ENCODE data around the gene IFNAR1.

The IFNAR1 gene

DNA sequence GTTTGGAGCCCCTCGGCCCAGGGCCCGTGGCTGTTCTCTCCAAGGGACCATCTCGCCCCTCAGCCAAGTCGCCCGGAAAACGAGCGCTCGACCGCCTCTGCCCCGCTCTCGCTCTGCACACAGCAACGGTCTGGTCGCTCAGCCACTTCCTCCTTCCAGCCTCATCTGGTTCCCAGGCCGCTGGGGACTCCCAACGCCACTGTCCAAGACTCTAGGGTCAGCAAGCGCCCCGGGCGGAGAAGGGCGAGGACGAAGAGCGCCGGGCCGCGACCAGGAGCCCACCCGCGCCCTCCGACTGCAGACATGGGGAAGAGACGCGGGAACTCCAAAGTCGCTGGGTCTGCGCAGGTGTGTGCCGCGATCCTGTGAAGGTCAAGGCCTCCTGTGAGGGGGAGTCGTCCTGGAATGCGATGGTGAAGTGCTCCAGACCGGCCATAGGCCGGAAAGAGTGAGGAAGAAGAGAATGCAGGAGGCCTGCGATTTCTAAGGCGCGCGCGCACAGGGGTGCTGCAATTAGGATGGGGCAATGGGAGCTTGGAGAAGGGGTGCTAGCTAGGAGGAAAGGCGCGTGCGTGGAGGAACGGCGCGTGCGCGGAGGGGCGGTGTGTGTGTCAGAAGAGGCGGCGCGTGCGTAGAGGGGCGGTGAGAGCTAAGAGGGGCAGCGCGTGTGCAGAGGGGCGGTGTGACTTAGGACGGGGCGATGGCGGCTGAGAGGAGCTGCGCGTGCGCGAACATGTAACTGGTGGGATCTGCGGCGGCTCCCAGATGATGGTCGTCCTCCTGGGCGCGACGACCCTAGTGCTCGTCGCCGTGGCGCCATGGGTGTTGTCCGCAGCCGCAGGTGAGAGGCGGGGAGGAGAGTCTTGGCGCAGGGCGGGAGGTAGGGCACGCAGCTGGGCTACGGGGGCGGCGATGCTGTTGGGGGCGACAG lies at the start of gene IFNAR1:
Gene IFNAR1 (plus strand): TSS at position 680 of the 931 bp plus-strand sequence. CDS start 86 bp downstream, at position 766.
- peak; percentile 99 for DNase-seq

DNA sequence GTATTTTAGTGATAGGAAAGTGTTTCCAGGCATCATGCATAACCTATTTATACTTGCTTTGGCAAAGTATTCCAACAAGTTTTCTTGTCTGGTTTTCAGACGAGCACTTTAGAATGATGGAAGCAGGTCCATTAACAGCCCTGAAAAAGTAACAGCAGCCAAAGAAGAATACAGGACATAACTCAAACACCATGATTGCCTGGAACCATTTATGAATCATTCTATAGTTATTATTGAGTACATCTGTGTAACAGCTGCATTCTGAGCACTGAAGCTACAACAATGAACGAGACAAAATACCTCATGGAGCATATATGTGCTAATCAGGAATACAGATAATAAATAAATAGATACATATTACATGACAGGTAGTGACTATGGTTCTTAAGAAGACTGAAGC lies 46.0 kb upstream of the IFNAR1 start:
- no peak for DNase-seq

DNA sequence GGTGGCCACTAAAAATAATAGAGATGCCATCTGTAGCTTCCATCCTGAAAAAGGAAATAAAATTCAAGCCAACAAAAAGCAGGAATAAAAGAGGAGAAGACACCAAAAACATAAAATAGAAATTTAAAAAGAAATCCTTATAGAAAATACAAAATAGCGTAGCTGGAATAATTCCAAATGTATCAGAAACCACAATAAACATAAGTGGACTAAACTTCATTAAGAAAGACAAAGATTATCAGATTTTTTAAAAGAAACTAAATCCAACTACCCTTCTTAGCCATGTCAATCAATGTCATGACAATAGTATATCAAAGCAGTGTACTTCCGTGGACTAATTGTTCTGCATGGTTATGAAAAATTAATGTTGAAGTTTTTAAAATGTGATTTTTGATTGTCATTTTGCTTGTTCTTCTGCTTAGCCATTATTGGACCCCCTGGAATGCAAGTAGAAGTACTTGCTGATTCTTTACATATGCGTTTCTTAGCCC lies 45.4 kb upstream of the IFNAR1 start:
- no peak for DNase-seq

DNA sequence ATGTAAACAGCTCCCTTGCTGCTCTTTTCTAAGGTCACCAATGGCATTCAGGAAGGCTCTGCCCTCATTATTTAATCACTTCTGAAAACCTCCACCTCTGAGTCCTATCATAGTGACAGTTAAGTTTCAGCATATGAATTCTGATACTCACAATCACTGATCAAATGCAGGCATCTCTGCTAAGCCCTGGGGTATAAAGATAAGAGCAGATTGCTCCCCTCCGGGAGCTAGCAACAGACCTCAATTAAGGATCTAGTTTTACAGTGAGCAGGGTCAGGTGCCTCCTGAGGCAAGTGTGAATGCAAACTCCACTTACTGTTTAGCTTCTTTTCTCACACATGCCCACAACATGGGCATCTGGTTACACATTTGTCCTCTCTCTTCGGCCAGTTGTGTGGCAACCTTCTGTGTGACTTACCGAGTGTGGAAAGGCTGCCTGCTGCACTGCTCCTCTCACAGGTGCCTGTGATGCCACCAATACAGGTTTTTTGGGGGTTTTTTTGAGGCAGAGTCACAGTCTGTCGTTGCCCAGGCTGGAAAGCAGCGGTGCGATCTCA lies 43.6 kb upstream of the IFNAR1 start:
- no peak for DNase-seq

DNA sequence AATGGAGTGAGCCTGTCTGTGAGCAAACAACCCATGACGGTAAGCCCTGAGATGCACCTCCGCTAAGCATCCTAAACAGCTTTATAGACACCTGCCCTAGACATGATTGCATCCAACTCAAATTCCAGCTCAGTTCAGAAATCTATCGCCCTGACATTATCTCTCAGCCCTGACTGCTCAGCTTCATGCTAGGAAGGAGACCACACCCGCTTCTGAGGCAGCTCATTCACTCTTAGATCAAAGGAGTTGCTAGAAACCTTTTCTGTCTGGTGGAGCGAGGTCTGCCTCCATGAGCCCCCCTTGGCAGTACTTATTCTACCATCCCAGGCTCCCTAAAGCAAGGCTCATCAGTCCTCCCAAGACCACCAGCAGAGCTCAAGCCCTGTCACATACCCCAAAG lies 41.6 kb upstream of the IFNAR1 start:
- DNase-seq = no peak

DNA sequence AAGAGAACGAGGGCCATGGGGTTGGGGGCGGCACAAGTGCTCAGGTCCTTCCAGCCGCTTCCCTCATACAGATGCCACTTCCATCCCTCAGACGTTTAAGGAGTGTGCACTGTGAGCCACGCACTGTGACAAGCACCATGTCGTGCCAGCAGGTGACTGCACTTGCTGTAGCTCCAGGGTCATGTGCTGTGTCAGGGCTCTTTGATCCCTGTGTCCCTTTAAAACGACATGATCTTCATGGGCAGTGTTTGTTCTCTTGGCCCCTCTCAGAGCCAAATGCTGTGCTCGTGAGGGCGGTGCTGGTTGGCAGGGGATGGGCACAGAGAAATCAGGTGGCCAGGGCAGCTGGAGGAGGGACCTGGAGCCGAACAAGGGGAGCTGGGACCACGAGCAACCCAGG lies 38.7 kb upstream of the IFNAR1 start:
- no peak for DNase-seq

DNA sequence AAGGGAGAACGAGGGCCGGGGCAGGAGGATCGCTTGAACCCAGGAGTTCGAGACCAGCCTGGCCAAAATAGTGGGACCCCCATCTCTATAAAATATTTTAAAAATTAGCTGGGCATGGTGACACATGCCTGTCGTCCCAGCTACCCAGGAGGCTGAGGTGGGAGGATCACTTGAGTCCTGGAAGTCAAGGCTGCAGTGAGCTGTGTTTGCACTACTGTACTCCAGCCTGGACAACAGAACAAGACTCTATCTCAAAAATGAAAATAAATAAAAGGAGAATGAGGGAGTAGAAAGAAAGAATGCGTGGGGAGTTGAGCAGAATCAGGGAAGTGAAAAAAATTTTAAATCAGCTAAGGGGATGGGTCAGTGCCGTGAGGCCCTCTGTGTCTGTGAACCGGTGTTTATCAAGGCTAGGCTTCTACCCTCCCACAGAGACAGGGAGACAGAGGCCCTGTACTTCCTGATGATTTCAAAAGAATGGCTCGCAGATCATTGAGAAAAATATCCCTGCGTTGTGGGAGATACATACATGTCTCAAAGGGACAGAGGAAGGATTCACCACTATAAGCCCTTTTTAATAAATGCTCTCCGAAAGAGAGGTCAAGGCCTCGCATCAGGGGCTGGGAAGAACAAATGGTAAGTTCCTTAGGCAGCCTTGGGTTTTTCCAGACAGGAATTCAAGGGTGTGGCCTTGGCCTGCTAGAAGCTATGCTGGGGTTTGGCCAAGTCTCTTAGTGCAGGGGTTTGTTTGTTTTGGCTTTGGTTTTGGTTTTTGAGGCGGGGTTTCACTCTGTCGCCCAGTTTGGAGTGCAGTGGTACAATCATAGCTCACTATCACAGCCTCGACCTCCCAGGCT lies 37.9 kb upstream of the IFNAR1 start:
- DNase-seq = peak; percentile 53

DNA sequence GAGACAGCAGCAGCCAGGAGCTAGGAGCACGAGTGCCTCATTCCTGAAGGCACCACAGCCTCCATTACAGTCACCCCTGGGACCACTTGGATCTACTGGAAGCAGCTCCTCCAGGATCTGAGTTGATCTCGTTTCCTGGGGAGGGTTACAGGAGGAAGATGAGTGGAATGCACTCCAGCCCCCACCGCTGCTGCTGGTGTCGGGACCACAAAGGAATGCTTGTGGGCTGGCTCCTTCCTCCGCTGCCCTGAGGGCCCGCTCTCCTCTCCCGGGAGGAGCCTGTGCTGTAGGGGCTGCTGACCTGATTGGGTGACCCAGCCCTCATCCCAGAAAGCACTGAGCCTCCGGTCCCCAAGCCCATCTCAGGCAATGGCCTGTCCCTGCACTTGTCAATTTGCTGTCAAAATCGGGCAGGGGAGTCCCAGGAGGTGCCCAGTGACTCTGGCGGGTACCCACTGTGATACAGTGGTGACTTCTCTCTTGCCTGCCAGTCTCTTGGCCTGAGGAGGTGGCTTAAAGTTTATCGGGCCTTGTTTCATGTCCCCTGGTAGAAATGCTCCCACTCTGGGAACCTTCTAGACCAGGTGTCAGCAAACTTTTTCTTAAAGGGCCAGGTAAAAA lies 35.5 kb upstream of the IFNAR1 start:
- no peak for DNase-seq

DNA sequence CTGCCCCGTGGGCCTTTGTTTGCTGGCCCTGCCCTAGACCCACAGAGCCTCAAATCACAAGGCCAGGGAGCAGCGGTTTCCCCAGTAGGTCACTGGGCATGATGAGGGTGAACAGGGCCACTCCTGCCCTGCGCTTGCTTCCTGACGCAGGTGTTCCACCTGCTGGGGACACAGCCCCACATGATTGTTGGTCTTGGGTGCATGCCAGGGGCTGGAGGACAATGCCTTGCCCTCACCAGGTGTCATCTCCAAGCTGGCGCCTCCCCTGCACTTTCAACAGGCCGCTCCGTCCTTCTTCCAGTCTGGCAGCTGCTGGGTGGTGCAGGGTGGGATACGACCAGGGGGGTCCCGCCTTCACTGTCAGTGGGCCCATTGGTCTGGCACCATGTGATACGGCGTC lies 34.3 kb upstream of the IFNAR1 start:
- DNase-seq = no peak

DNA sequence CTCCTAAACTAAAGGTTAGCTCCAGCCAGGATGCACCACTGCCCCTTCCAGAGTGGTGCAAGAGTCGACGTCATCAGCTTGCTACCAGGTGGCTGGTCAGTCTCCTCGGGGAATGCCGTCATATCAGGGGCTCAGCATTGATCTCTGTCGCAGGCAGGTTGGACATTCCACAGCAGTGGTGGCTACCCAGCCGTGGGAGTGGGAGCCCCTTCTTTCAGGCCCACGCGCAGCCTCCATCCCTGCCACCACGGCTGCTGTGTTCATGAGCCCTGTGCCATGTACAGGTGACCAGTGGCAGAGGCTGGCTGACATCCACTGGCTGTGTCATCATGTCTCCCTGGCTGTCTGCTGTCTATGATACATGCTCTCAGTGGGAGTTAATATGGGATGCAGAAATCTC lies 33.1 kb upstream of the IFNAR1 start:
- DNase-seq = no peak

DNA sequence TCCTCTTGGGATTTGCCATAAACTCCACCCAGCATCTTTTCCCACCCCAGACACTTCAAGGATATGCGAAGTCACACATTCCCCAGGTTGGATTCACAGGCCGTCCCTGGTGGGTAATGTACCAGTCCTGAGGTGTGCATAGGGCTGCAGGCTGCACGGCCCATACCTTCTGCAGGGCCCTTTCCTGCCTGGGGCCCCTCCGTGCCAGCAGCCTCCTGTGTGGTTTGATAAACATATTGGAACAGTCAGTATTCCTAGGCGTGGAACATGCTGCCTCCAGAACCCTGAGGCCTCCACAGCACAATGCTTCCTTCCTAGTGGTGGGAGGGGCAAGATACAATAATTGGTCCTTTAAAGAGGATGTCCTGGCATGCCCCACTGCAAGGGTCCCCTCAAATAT lies 32.0 kb upstream of the IFNAR1 start:
- DNase-seq = no peak

DNA sequence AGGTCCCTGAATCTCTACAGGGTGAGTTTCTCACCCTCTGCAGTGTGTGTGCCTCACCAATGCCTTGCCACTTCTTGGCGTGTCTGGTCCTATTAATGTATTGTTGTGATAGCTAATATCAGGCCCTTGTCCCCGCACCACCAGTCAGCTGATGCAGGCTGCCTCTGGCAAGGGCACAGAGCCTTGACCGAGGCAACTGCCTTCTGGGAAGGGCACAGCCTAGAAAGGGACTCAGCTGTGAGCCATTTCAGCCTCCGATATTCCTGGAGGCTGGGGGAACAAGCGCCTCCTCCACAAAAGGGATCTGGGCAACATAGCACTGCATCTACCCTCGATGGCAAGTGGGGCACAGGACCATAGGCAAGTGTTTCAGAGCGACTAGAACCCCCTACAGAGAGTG lies 31.6 kb upstream of the IFNAR1 start:
- DNase-seq = no peak

DNA sequence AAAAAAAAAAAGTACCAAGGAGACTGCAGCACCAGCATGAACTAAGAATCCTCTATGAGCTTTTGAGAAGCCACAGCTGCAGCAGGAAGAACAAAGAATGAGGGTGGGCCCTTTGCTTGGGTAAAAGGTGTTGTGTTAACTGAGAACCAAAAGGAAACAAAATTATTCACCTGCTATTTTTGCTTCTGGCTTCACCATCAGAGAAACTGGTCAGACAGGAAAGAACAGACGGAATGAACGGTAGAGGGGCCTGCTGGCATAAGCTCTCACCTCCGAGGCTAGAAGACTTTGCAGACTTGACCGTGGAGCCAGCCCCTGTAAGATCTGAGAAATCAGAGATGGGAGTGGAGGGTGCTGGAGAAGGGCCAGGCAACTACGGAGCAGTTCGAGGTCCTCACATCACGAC lies 31.0 kb upstream of the IFNAR1 start:
- DNase-seq = no peak

DNA sequence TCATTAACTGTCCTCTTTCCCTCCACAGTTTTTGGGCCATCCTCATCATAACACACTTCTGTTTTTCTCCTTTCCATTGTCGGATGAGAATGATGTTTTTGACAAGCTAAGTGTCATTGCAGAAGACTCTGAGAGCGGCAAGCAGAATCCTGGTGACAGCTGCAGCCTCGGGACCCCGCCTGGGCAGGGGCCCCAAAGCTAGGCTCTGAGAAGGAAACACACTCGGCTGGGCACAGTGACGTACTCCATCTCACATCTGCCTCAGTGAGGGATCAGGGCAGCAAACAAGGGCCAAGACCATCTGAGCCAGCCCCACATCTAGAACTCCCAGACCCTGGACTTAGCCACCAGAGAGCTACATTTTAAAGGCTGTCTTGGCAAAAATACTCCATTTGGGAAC lies 28.6 kb upstream of the IFNAR1 start:
- no peak for DNase-seq

DNA sequence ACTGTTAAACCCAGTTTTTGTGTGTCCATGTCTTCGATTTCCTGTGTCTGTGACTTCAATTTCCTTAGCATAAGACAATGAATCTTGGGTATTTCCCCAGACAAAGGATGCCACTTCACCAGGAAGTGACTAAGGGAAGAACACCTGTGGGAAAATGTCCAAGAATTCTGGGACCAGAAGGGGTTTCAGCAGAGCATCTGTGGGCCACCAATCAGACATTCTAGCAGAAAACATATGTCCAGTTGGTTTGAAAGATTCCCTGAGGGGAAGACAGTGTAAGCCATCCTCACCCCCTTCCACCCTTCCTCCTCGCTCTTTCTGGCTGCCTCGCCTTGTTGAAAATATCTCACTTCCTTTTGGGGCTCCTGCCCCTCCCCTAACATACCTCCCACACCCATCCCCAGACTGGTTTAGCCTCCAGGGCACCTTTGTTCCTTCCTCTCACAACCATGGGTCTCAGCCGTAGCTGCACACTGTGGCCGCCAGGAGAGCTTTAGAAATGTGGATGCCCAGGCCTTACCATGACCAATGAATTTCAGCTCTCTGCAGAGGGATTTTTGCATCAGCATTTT lies 25.5 kb upstream of the IFNAR1 start:
- no peak for DNase-seq

DNA sequence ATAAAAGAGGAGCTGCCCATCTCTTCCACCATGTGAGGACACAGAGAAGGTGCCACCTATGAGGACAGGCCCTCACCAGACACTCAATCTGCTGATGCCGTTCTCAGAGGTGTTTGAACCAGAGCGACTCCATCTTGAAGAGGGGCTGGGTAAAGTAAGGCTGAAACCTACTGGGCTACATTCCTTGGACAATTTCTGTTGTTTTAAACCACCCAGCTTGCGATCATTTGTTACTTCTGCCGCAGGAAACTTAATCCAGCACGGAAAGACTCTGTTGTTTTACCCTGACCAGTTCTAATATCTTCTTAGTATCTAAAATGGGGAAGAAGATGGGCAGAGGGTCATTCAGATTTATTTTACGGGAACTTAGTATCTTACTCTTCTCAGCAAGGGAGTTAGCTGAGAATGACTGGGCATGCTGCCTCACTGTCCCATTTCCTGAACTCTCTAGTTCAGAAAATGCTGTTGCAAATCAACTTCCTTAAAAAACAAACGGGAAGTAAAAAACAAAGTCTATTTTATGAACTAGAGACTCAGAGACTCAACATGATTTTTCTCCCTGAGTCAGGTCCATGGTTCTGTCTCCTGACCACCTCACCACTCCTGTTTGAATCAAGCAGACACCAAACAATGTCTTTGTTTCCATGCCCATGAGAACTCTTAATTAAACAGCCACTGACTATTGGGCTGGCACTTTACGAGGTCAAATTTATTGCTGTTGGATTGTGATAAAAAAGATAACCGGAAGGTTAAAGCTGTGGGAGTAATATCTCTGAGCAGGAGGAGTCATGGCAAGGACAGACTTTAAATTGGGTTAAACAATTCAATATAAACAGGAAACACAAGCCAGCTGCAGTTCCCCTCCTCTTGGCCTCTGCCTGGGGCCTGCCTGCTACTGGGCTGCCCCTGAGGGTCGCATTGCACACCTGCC lies 23.8 kb upstream of the IFNAR1 start:
- peak; percentile 51 for DNase-seq

DNA sequence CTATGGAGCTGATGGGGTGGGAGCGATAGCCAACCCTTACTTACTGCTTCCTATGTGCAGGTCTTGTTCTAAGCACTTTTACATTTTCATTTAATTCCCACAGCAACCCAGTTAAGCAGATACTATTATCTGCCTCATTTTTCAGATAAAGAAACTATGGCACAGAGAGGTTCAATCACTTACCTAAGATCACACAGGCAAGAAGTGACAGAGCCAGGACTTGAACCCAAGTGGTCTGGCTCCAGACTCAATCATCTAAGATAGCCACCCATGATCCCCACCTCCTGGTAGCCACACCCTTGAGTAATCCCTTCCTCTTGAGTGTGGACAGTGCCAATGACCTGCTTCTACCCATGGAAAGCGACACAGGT lies 23.2 kb upstream of the IFNAR1 start:
- DNase-seq = no peak

DNA sequence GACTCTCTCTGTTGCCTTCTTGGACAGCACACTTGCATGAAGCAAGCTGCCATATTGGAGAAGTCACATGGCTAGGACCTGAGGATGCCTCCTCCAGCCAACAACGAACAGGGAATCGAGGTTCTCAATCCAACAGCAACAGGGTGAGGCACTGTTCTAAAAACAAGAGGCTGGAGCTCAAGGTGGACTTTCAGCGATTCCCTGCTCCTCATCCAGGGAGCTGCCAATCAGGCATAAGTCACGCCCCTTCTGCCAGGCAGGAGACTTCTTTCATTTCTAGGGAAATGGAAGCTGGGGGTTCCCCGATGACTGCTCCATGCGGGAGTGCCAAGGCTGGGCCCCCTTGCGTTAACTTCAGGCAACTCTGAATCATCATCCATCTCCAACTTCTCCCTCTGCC lies 22.7 kb upstream of the IFNAR1 start:
- no peak for DNase-seq

DNA sequence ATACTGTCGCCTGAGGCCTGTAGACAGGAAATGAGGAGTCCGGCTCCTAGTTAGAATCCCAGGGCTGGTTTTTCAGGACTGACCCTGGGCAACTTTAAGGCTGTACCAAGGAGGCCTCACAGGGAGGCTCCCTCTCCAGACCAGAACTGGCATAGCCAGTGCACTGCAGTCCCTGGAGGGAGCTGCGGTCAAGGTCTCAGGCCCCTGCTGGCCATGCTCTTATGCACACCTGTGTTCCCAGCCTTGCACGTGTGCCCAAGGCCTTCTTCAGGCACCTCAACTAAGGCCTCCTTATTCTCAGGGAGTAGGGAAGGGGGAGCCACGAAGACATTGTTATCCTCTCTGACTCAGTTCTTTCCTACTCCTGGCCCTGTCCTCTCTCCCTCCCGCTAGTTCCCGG lies 22.0 kb upstream of the IFNAR1 start:
- no peak for DNase-seq

DNA sequence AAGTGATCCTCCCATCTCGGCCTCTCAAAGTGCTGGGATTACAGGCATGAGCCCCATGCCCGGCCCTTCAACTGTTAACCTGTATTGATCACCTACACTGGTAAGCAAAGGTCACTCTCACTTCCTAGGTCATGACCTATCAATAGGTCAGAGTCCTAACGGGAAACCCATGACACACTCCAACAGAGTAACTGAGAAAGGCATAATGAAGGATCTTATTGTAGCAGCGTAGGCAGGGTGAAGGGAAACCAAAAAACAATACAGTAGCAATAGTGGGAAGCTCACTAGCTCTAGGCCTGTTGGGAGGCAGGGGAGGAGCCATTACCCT lies 19.5 kb upstream of the IFNAR1 start:
- DNase-seq = no peak

DNA sequence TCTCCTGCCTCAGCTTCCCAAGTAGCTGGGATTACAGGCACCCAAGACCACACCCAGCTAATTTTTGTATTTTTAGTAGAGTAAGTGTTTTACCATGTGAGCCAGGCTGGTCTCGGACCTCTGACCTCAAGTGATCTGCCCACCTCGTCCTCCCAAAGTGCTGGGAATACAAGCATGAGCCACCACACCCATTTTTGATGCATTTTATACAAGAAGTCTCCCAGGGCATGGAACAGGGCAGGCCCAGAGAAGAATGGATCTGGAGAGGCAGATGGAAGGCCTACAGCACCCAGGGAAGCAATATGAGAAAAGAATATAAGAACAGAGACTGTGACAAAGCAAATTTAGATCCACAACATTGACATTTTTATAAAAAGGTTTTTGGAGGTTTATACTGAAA lies 18.8 kb upstream of the IFNAR1 start:
- DNase-seq = no peak
